Activated T-cell treated with anti-CD3 and anti-CD28 coated beads, Interleukin-2, amount 50 U/mL, for 1 hour (primary cell): ENCODE results near the gene SLC1A7.

Experiments
- DNase-seq: peaks from one replicate; pipeline ENCODE4 v3.0.0-alpha.2; 2020

The SLC1A7 gene

DNA sequence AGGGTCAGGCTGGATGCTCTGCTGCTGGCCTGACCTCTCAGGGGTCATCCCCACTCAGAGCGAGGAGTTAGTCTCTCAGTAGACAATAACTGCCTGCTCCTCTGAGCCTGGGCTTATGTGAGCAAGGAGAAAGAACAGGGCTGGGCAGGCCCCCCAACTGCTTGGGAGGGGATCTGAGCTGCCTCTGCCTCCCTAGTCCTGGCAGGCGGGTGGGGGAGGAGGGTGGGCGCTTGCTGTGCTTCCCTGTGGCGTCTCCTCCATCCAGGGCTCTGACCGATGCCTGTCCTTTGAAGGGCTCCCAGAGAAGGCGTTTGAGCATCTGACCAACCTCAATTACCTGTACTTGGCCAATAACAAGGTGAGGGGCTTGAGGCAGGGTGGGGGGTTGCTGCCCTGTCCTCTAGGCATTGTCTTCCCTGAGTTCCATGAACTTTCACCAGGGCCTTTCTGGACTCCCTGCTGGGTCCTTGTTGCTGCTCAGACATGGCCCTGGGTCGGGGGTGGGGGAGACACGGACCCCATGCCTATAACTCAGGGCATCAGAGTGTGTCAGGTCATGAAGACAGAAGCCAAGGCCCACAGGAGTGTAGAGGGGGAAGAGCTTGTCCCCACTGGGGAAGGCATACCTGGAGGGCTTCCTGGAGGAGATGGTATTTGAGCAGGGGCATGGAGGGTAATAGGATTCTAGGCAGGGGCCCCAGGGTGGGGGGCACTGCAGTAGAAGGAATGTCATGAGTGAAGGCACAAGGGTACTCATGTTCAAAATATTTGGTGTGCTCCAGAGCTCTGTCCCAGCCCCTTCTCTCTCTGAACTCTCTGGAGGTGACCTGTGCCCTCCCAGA lies 67.9 kb downstream of the SLC1A7 start:
- DNase-seq, result peak; percentile 8

DNA sequence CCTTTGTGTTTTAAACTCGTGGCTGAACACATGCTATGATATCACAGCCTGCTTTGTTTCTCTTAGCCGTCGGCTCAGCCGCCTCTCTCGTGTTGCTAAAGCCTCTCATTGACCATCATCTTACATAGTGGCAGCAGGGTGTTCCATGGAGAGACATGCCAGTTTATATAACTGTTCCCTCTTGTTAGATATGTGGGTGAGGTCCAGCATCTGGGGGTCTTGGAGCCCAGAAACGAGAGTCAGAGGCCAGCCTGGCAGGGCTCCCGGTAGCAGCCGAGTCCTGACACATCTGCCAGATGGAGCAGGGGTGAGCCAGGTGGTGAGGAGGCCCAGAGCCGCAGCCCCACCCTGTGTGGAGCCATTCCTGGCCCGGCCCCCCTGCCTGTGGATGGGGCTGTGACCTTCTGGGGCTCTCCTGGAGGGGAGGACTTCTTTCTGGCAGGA lies 68.5 kb downstream of the SLC1A7 start:
- DNase-seq, result peak; percentile 2

DNA sequence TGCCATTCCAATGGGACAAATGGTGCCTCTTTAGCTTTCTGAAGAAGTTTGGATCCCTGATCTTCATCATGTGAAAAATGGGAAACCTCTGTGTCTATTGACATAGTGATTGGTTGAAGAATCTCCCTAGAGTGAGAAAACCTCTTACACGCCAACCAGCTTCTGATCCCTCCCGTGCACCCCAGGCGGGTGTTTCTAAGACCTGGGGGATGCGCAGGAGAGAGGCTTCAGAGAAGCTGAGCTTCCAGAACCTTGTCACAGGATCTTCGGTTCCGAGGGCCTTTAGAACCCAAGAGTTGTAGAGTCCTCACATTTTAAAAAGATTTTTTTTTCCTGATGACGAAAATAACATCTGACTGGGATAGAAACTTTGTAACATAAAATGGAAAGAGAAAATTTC lies 69.2 kb downstream of the SLC1A7 start:
- no peak for DNase-seq

DNA sequence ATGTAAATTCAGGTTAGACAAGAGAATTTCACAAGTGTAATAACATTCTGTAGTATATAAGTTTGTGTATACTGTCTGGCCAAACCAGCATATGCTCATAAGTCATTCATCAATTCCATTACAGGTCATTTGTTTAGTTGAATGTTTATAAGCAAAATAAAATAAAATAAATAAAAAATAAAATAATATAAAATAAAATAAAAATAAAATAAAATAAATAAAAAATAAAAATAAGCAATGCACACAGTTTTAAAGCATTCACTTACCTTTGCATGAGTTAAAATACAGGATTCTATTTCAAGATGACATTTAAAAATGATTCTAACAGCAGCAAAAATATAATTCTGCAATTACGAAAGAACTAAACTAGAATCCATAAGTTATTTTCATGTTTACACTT lies 70.5 kb downstream of the SLC1A7 start:
- DNase-seq, result no peak

DNA sequence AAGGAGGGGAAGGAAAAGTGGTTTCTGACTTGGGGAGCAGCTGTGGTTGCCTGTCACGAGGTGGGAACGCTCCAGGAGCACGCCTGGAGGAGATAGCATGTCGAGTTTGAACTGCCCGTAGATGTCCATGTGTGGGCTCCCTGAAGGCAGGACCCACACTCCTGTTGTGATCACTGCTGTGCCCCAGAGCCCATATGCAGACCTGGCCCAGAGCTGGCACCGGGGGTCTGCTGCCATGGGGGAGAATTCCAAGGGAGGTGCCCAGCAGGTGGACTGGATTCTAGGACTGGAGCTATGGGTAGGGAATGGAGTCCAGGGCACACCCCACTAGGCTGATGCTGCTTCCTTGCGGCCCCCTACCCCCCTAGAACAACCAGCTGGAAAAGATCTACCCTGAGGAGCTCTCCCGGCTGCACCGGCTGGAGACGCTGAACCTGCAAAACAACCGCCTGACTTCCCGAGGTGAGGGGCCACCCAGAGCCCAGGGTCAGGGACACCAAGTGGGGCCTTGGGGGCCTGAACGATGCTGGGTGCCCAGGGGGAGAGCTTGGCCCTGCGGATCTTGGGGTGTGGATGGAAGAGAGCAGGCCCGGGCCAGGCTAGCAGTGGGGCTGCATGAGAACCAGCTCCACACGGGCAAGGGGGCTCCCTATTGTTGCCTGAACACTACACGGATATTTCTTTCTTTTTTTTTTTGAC lies 71.1 kb downstream of the SLC1A7 start:
- peak; percentile 12 for DNase-seq

DNA sequence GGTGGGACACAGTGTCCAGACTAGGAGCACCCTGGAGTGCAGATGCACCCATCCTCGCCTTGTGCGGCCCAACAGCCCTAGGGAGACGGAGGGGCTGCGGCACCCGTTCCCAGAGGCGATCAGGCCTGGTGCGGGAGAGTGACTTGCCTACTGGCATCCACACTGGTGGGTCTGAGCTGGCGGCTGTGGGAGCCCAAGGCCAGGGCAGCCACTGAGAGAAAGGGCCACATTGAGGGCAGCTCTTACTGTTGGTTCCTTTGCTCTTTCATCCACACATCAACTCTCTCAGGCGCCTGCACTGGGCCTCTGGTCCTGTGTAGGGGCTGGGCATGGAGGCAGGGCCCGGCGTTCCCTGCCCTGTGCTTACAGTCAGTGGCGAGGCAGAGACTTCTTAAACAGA lies 71.8 kb downstream of the SLC1A7 start:
- DNase-seq, result no peak

DNA sequence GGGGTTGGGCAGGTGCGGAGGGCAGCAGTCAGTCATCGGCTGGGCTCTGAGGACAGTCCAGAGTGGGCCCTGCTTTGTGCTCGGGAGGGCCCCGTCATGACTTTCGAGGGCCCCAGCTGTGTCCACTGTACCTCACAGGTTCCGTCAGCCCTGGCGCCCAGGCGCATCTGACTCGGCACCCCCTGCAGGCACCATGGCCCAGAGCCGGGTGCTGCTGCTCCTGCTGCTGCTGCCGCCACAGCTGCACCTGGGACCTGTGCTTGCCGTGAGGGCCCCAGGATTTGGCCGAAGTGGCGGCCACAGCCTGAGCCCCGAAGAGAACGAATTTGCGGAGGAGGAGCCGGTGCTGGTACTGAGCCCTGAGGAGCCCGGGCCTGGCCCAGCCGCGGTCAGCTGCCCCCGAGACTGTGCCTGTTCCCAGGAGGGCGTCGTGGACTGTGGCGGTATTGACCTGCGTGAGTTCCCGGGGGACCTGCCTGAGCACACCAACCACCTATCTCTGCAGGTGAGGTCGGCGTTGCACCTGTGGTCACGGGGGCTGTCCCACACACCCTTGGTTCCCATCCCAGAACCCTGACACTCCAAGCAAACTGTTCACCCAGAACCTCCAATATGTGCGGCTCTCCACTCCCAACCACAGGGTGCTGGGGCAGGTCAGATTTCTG lies 72.6 kb downstream of the SLC1A7 start:
- peak; percentile 10 for DNase-seq

DNA sequence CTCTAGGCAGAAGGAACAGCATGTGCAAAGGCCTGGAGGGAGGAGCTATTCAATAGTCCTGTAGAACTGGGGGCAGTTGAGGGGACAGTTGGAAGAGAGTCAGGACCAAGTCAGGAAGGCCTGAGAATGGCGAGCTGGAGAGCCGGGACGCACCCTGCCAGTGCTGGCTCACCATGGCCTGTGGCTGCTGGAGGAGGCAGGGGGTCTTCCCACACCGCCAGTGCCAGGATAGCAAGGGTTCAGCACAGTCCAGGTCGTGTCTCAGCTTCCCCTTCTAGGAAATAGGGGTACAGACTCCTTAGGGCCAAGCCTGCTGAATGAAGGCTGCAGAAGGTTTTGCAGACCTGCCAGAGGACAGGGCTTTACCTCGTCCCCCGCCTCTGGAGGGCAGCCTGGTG lies 73.2 kb downstream of the SLC1A7 start:
- no peak for DNase-seq

DNA sequence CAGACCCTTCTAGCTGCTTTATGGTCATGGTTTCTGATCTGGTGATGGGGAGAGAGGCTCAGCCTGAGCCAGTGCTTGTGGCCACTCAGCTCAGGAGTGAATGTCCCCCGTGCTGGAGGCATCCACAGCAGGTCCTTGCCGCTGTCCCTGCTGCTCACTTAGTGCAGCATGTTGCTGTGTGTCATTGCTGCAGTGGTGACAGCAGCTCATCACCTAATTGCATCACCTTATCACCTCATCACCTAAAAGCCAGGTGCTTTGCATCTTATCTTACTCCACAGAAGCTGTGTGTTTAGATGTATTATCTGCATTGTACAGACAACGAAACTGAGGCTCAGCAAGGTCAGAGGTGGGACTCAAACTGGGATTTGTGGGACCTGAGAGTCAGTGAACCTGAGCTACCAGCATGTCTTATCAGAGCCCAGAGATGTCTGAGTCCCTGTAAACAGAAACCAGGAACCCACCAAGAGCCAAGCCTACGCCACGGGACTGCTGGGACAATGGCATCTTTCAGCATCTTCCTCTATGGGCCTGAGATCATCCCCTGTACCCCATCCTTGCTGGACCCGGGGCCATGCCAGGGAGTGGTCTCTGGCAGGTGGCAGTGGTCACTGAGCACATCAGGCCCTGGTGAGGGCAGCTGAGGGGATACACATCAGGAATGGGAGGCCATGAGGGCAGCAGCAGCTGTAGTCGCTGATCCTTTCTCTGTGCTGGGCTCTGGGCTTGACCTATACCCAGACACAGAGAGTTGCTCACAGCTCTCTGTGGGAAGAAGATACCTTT lies 73.9 kb downstream of the SLC1A7 start:
- no peak for DNase-seq

DNA sequence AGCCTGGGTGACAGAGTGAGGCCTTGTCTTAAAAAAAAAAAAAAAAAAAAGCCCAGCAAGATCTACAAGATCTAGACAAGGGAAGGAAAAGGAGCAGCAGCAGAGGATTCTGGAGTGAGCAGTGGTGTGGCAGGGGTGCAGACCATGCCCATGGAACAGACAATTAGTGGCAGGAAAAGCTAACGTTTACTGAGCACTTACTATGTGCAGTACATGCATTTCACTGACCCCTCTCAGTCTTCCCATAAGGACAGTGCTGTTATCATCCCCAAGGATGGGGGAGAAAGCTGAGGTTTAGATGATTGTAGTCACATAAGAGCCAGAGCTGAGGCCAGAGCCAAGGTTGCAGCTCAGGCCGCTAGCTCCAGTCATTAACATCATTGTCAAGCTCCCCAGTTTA lies 74.6 kb downstream of the SLC1A7 start:
- no peak for DNase-seq

DNA sequence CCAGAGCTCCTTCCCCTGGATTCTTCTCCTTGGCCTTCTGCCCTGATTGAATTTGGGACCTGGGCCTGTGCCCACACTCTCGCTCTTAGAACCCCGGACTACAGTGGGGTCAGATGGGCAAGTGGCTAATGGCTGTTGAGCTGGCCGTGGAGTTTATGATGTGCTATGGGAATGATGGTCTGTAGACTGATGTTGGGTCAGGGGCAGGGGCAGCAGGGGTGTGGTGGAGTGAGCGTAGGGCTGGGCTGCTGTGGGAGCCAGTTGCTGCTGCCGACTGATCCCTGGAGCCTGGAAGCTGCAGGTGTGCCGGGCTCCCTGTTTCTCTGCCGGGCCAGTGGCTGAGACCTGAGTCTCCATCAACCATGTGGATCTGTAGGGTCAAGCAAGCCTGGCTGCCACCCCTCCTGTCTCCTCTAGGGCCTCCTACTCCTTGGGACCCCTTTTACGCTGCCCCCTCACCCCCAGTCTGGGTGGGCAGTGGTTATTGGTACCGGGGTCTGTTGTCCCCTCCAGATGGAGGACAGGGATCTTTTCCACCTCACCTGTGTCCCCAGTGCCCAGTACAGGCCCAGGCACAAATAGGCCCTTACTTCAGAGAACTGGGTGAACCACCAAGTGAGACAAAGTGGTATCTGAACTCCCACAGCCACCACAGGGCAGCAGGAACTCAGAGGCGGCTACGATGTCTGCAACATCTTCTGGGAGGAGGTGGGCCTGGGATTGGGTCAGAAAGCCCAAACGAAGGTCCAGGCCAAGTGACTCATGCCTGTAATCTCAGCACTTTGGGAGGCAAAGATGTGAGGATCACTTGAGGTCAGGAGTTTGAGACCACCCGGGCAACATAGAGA lies 75.3 kb downstream of the SLC1A7 start:
- DNase-seq, result no peak

DNA sequence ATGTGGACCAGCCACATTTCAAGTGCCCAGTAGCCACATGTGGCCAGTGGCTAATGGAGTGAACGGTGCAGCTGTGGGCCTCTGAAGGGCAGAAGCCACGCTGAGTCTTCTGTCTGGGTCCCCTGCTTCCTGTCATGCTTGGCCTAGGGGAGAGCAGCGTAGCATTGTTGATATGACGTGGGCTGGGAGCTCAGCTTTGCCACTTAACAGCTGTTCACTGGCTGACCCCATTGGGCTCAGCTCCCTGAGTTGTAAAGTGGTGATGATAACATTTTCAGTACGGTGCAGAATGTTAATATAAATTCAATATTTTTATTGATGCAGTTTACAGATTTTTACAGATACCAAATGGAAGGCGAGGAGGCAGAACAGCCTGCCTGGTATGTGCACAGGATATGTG lies 76.0 kb downstream of the SLC1A7 start:
- DNase-seq, result no peak

DNA sequence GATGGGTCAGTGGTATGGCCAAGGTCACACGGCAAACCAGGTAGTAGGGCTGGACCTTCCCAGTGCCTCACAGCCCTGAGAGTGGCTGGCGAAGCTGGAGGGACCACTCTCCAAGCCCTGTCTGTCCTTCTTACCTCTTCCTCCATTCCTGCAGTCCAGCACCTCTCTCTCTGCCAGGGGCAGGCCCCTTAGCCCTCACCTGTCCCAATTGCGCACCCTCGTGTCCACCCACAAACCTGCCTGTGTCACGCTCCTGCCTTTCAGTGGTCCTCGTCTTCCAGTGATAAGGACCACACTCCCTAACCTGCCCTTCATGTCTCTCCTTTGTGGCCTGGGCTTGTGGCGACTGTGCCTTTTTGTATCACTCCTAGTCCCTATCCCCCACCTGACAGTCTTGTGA lies 77.0 kb downstream of the SLC1A7 start:
- no peak for DNase-seq

DNA sequence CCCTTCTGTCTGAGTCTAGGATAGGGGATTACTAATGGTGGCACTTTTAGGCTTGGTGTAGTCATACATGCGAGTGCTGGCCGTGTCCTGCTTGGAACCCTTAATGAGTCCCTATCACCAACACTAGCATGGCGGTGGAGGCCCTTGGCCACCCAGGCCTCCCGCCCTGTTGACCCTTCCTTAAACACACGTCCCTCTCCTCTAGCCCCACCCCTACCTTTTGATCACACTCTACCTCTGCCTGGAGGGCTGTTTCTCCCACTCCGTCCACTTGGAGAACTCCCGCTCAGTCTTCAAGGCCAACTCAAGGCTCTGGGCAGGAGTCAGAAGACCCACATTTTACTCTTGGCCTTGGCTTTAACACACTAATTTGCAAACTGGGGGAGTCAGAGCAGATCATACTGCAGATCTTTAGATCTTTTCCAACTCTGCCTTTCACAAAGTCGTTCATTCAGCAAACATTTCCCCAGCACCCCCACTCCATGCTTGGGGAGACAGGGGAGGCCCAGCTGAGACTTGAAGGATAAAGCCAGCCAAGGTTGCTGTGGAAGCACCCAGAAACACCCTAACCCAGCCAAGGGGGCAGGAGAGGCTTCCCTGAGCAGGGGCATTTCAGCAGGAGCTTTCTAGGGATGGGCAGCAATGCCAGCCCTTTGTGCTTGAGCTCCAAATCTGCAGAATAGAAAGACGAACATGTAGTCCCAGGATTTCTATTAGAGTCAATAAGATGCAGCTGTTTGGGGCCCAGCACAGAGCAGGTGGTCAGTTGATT lies 78.5 kb downstream of the SLC1A7 start:
- DNase-seq, result no peak

DNA sequence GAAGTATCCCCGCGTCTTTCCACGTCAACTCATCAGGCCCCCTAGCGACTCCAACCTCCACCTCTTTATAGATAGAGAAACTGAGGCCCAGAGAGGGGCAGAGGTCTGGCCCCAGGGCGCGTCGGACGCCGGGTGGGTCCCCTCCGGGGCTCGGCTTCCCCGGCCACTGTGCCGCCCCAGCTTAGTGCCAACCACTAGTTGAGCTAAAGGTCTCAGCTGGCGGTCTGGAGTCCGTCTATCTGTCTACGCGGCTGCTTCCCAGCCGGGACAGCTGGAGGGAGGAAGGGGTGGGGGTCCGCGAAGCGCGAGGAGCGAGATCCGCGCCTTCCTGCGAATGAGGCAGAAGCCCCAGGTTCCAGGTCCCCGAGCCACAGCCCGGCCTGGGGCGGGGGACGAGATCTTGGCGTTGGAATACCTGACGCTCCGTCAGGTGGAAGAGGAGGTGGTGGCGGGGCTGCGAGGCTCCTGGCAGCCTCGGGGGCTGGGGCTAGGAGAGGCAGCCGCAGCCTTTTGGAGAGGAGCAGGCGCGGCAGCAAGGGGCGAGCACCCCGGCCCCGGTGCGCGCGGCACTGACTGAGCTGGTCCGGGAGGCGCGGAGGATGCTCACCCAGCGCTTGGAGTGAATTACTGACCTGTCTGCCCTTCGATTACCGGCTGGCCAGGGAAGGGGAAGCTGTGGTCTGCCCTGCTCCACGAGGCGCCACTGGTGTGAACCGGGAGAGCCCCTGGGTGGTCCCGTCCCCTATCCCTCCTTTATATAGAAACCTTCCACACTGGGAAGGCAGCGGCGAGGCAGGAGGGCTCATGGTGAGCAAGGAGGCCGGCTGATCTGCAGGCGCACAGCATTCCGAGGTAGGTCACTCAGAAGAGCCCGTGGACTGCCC lies 79.5 kb downstream of the SLC1A7 start:
- no peak for DNase-seq

DNA sequence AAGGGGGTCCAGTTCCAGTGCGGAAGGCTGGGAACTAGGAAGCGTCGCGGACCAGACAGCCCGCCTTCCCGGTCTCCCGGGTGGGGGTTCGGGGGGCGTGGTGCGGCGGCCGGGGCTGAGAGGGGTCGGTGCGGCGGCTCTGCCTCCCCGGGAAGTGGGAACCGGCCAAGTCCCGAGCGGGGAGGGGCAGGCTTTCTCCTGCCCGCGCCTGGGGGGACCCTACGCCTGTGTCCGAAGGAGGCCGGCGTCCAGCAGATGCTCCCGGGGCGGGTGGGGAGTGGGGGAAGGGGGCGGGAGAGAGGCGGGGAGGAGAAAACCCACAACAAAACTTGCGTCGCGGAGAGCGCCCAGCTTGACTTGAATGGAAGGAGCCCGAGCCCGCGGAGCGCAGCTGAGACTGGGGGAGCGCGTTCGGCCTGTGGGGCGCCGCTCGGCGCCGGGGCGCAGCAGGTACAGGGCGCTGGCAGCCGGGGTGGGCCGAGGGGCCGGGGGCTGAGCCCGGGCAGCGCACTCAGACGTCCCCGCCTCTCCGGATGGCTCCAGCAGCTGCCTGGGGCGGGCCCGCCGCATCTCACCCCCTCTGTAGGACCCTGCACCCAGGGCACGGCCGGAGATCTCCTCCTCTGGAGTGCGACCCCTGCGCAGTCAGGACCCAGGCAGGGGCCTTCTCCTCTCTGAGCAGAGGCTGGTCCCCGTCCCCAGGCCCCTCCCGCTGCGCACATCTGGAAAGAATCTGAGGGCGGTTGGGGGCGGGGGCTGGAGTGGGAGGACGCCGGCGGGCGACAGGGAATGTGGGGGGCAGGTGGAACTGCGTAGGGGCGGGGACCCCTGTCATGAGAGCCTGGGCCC lies 80.4 kb downstream of the SLC1A7 start, which contains the start of gene PODN:
PODN (plus strand) TSS at position 355 of the 849 bp plus-strand sequence. CDS start 7,643 bp downstream, outside the sequence.
- DNase-seq, result no peak

DNA sequence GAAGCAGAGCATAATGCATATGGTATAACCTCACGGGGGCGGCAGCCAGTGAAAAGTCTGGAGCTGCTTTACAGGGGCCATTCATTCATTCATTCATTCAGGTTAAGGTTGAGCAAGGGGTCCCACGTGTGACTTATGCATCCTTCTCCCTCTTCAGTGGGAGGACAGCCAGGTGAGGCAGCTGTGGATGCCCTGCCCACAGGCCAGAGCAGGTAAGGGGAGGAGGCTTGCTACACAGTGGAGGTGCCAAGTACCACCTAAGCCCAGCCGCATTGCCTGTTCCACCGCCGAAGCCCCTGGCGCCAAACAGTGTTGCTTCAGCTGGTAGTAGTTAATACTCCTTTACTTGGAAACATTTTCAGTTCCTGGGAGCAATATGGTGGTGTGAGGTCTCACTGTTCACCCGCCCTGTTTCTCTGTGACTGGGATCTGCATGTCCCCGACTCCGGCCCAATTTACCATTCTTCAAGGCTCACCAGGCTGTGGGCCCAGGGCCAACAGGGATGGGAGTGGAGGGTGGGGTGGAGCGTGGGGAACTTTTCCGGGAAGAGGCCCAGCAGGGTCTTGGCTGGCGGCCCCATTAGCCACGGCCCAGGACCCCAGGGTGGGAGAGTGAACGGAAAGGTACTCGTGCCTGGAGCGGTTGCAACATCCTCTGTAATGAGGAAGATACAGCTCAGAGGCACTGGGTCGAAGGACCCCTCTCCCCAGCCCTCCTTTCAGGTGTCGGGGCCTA lies 81.1 kb downstream of the SLC1A7 start:
- no peak for DNase-seq

DNA sequence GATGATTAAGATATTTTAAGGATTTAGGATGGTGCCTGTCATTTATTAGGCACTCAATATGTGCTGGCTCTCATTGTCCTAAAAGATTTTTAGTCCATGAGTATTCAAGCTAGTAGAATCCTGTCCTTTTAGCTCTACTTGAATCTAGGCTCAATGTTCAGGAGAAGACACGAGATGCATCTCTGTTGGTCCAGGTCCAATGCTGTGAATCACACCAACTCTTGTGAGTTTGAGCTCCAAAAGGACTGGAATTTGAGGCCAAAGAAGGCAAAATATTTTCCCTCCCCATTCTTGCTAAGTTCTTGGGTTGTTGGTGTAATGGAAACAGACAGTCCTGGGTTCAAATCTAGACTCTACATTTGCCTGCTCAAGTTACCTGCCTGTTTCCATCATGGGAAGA lies 81.9 kb downstream of the SLC1A7 start:
- DNase-seq, result no peak
